H1 (cell line): ENCODE data around the gene NEUROD4. TPM values are rescaled to one million over a fixed set of nuclear protein-coding genes. Genes with fewer than 3 reads are reported as not detected.

ENCODE experiments used
- CTCF ChIA-PET: fragments of 300-600 bp; sonication (Branson Sonifier 250); formaldehyde crosslinking; loops from one replicate; lab custom pipeline; 2021; ENCODE audit not compliant: partially characterized antibody; lab: Charles Lee
- POLR2A ChIA-PET: fragments of 300-600 bp; sonication (Branson Sonifier 250); formaldehyde crosslinking; loops from one replicate; lab custom pipeline; 2021; ENCODE audit warnings: inconsistent platforms; ENCODE audit not compliant: partially characterized antibody; lab: Charles Lee
- DNase-seq, 2 experiments: peaks; one replicate each; pipeline versions ENCODE4 v3.0.0 to v3.0.0-alpha.2; 2010 to 2022; ENCODE audit warnings: low spot score in 2 of 2, low read depth in 1 of 2, mixed read lengths in 1 of 2
- FAIRE-seq: peaks from 2 replicates; lab custom pipeline; 2011; peaks lifted over from hg19 to GRCh38; lab: Jason Lieb, UNC
- H2AFZ ChIP-seq: 2 replicates; pipeline ENCODE4 v1.8.1; 2012; ENCODE audit warnings: low read length, inconsistent platforms
- H2AK5ac ChIP-seq: 2 replicates; pipeline ENCODE4 v1.6.1; 2013; ENCODE audit warnings: low read depth, low read length
- H2BK120ac ChIP-seq: replicated peaks from 2 replicates; pipeline ENCODE3; 2013; ENCODE audit warnings: low read depth, low read length, inconsistent platforms
- H2BK12ac ChIP-seq: 2 replicates; pipeline ENCODE4 v1.6.1; 2013; ENCODE audit warnings: low read depth, low read length
- H2BK15ac ChIP-seq: 2 replicates; pipeline ENCODE4 v1.6.1; 2013; ENCODE audit warnings: low read length
- H2BK20ac ChIP-seq: 2 replicates; pipeline ENCODE4 v1.6.1; 2013; ENCODE audit warnings: low read length
- H2BK5ac ChIP-seq: 2 replicates; pipeline ENCODE4 v1.6.1; 2013; ENCODE audit warnings: low read depth, low read length
- H3K14ac ChIP-seq: 2 replicates; pipeline ENCODE4 v1.6.1; 2013; ENCODE audit warnings: inconsistent platforms; ENCODE audit not compliant: insufficient read length
- H3K18ac ChIP-seq: 2 replicates; pipeline ENCODE4 v1.6.1; 2013; ENCODE audit warnings: low read length; ENCODE audit errors: extremely low read depth
- H3K23ac ChIP-seq: 2 replicates; pipeline ENCODE4 v1.6.1; 2013; ENCODE audit warnings: inconsistent platforms; ENCODE audit not compliant: insufficient read length
- H3K23me2 ChIP-seq: 2 replicates; pipeline ENCODE4 v1.6.1; 2013; ENCODE audit warnings: low read depth, low read length
- H3K27ac ChIP-seq: 2 replicates; pipeline ENCODE4 v1.6.1; 2011; ENCODE audit warnings: low read depth, low read length, inconsistent platforms
- H3K27me3 ChIP-seq, 4 experiments: replicated peaks in 1 of 4; 1 replicate in 1 of 4; 2 replicates in 3 of 4; pipeline versions ENCODE4 v1.6.1 to v1.8.1; 2011 to 2013; ENCODE audit warnings: low read length in 3 of 4, mild to moderate bottlenecking in 3 of 4, inconsistent platforms in 2 of 4, mixed read lengths in 2 of 4, moderate library complexity in 1 of 4; ENCODE audit not compliant: control insufficient read depth in 3 of 4, insufficient read depth in 3 of 4; ENCODE audit errors: extremely low read depth in 1 of 4
- H3K36me3 ChIP-seq, 4 experiments: 2 replicates each; pipeline versions ENCODE4 v1.6.1 to v1.8.1; 2011 to 2013; ENCODE audit warnings: mild to moderate bottlenecking in 4 of 4, low read length in 3 of 4, moderate library complexity in 2 of 4, control low read depth in 1 of 4, inconsistent platforms in 1 of 4; ENCODE audit not compliant: insufficient read depth in 4 of 4, control insufficient read depth in 2 of 4
- H3K4ac ChIP-seq: replicated peaks from 2 replicates; pipeline ENCODE3; 2013; ENCODE audit warnings: low read length, low read depth, mixed read lengths, inconsistent platforms; ENCODE audit not compliant: insufficient read length
- H3K4me1 ChIP-seq, 4 experiments: replicated peaks in 1 of 4; 1 replicate in 1 of 4; 2 replicates in 3 of 4; pipeline versions ENCODE4 v1.6.1 to v1.8.1; 2011 to 2013; ENCODE audit warnings: low read length in 3 of 4, inconsistent platforms in 2 of 4, mixed read lengths in 1 of 4; ENCODE audit not compliant: insufficient read depth in 4 of 4, control insufficient read depth in 3 of 4
- H3K4me2 ChIP-seq, 2 experiments: 2 replicates each; pipeline versions ENCODE4 v1.6.1 to v1.8.1; 2011 to 2013; ENCODE audit warnings: low read depth in 2 of 2, low read length in 2 of 2, control low read depth in 1 of 2, inconsistent platforms in 1 of 2, mild to moderate bottlenecking in 1 of 2; ENCODE audit not compliant: insufficient read depth in 1 of 2
- H3K4me3 ChIP-seq, 4 experiments: fragments of 200-600, 300-600 bp in 1 of 4; sonication (generic), shearing (Covaris generic), sonication (Bioruptor Twin) in 1 of 4; 2 replicates each; pipeline versions ENCODE4 v1.5.1 to v1.8.1; 2011 to 2016; ENCODE audit warnings: low read length in 4 of 4, low read depth in 3 of 4, control low read depth in 2 of 4, inconsistent platforms in 2 of 4, mild to moderate bottlenecking in 2 of 4, mixed read lengths in 1 of 4, moderate library complexity in 1 of 4; ENCODE audit not compliant: insufficient read depth in 2 of 4; ENCODE audit errors: extremely low read depth in 1 of 4
- H3K56ac ChIP-seq: replicated peaks from 2 replicates; pipeline ENCODE3; 2013; ENCODE audit warnings: low read depth, mild to moderate bottlenecking, mixed read lengths, low read length, inconsistent platforms; ENCODE audit not compliant: insufficient read length
- H3K79me1 ChIP-seq: 2 replicates; pipeline ENCODE4 v1.6.1; 2013; ENCODE audit warnings: low read depth, low read length, control low read depth
- H3K79me2 ChIP-seq, 2 experiments: 2 replicates each; pipeline versions ENCODE4 v1.6.1 to v1.8.1; 2012 to 2013; ENCODE audit warnings: low read length in 2 of 2, mild to moderate bottlenecking in 2 of 2, inconsistent platforms in 1 of 2; ENCODE audit not compliant: insufficient read depth in 2 of 2, control insufficient read depth in 1 of 2
- H3K9ac ChIP-seq, 4 experiments: replicated peaks in 1 of 4; 1 replicate in 1 of 4; 2 replicates in 3 of 4; pipeline versions ENCODE4 v1.6.1 to v1.8.1; 2011 to 2013; ENCODE audit warnings: low read depth in 3 of 4, low read length in 3 of 4, control low read depth in 2 of 4, mild to moderate bottlenecking in 2 of 4, moderate library complexity in 2 of 4, inconsistent platforms in 1 of 4; ENCODE audit errors: extremely low read depth in 1 of 4
- H3K9me3 ChIP-seq, 2 experiments: 2 replicates each; pipeline versions ENCODE4 v1.6.1 to v1.8.1; 2012 to 2013; ENCODE audit warnings: mild to moderate bottlenecking in 2 of 2, moderate library complexity in 2 of 2, control low read depth in 1 of 2, inconsistent platforms in 1 of 2, low read depth in 1 of 2, low read length in 1 of 2, mixed read lengths in 1 of 2; ENCODE audit not compliant: insufficient read depth in 2 of 2
- H4K20me1 ChIP-seq, 2 experiments: replicated peaks in 1 of 2; 2 replicates each; pipeline versions ENCODE3 to v1.8.1; 2011 to 2013; ENCODE audit warnings: inconsistent platforms in 2 of 2, low read length in 2 of 2, mild to moderate bottlenecking in 1 of 2; ENCODE audit not compliant: insufficient read depth in 2 of 2, control insufficient read depth in 1 of 2
- H4K5ac ChIP-seq: 2 replicates; pipeline ENCODE4 v1.6.1; 2013; ENCODE audit warnings: low read length, low read depth, mixed read lengths, inconsistent platforms; ENCODE audit not compliant: insufficient read length
- H4K8ac ChIP-seq: 2 replicates; pipeline ENCODE4 v1.8.0; 2013; ENCODE audit warnings: mild to moderate bottlenecking, moderate library complexity, low read length, inconsistent platforms; ENCODE audit not compliant: insufficient read depth; ENCODE audit errors: extremely low read depth
- H4K91ac ChIP-seq: replicated peaks from 2 replicates; pipeline ENCODE3; 2013; ENCODE audit warnings: low read length, mixed read lengths, inconsistent platforms; ENCODE audit not compliant: insufficient read length
- ASH2L ChIP-seq: fragments of 200-600, 300-600 bp; sonication (generic); IDR thresholded peaks from one replicate; pipeline ENCODE4 v1.7.1; 2017; ENCODE audit warnings: low read length
- BACH1 ChIP-seq: IDR thresholded peaks from 2 replicates; pipeline ENCODE4 v1.6.1; 2012; ENCODE audit warnings: low read length, improper control_type of control experiment
- CBX8 ChIP-seq: fragments of 300-800, 300-1000 bp; sonication (generic); IDR thresholded peaks from 2 replicates; pipeline ENCODE4 v1.7.1; 2016; ENCODE audit warnings: low read depth, low read length, borderline replicate concordance
- CREB1 ChIP-seq: IDR thresholded peaks from 2 replicates; pipeline ENCODE4 v1.6.1; 2012; ENCODE audit warnings: inconsistent platforms
- EGR1 ChIP-seq: IDR thresholded peaks from 2 replicates; pipeline ENCODE4 v1.6.1; 2011; ENCODE audit warnings: low read depth, low read length, borderline replicate concordance
- KDM4A ChIP-seq: IDR thresholded peaks from one replicate; pipeline ENCODE4 v1.7.1; 2012; ENCODE audit warnings: low read depth, mild to moderate bottlenecking, moderate library complexity, low read length, inconsistent platforms; ENCODE audit not compliant: severe bottlenecking
- MAFK ChIP-seq: IDR thresholded peaks from 2 replicates; pipeline ENCODE4 v1.6.1; 2012; ENCODE audit warnings: low read depth, mild to moderate bottlenecking, improper control_type of control experiment, low read length
- NANOG ChIP-seq: IDR thresholded peaks from 2 replicates; pipeline ENCODE4 v1.6.1; 2011; ENCODE audit warnings: low read length, low read depth, mild to moderate bottlenecking, inconsistent platforms; ENCODE audit not compliant: insufficient read depth, poor library complexity, severe bottlenecking
- PHF8 ChIP-seq: fragments of 200-600 bp; sonication (generic); conservative IDR thresholded peaks from 2 replicates; pipeline ENCODE4 v1.7.1; 2012; ENCODE audit warnings: low read depth, mild to moderate bottlenecking, inconsistent platforms, low read length, moderate library complexity
- SIX5 ChIP-seq: IDR thresholded peaks from 2 replicates; pipeline ENCODE4 v1.6.1; 2011; ENCODE audit warnings: mild to moderate bottlenecking, low read depth, low read length
- SP2 ChIP-seq: IDR thresholded peaks from 2 replicates; pipeline ENCODE4 v1.6.1; 2012; ENCODE audit warnings: mild to moderate bottlenecking, low read length, inconsistent platforms
- WGBS, 2 experiments: shearing (Covaris generic) in 1 of 2; methylation state at CpG; one replicate each; pipeline versions ENCODE4 v1.1.6 to v1.1.7; 2013 to 2015; ENCODE audit warnings: low lambda C conversion rate in 2 of 2, mixed read lengths in 2 of 2, inconsistent platforms in 1 of 2, low coverage in 1 of 2, missing lambda C conversion rate in 1 of 2; ENCODE audit not compliant: insufficient replicate concordance in 2 of 2, insufficient coverage in 1 of 2, insufficient read length in 1 of 2; ENCODE audit errors: extremely low coverage in 1 of 2, missing lambda C conversion rate in 1 of 2; 5-methylcytosine and 5-hydroxymethylcytosine counted together
- polyA plus RNA-seq, 7 experiments: library from polyadenylated mRNA; depleted of rRNA in 3 of 7; stranded (reverse) in 5 of 7; unstranded in 2 of 7; fragments of >200 nt in 5 of 7; fragments of 200-250 nt in 2 of 7; gene quantifications; 1 replicate in 5 of 7; 2 replicates in 1 of 7; 4 replicates in 1 of 7; pipeline versions ENCODE4 v1.2.1 to v1.2.3, GENCODE V29; 2011 to 2013; ENCODE audit warnings: missing spikeins in 2 of 7, mixed read lengths in 2 of 7
- total RNA-seq: library from RNA; stranded (reverse); fragmentation: NEBNext Ultra II Directional; extraction: Animal tissue kit (Norgen Biotek cat#: 25700); gene quantifications from 2 replicates; pipeline ENCODE4 v1.2.1, GENCODE V29; 2021
- TF ChIP-seq, protein P1 (sequence below): IDR thresholded peaks from 2 replicates; pipeline ENCODE4 v1.6.1; 2012; ENCODE audit warnings: low read length, inconsistent platforms

NEUROD4 gene
- total and polyA plus RNA-seq, 2 of the 8 experiments (the other 6 are each of a cell fraction or from before 2014, with no cell fraction given), result not detected

- H2BK120ac ChIP-seq, result no peak within 1 kb of the TSS
- CTCF ChIA-PET, result interaction anchor here (1.0 to 6.1 kb wide), 9 partner anchors 8 to 405 kb away, joined by 3 to 40 read pairs (median 4); no protein-coding TSS in a partner anchor
- POLR2A ChIA-PET, result interaction anchor here (1.9 kb wide), 1 partner anchor 12 kb away, joined by 6 read pairs; no protein-coding TSS in a partner anchor
- H3K79me1 ChIP-seq, result no peaks in the 10 kb centered on the region
- no peaks in the 10 kb centered on the region for H3K36me3 ChIP-seq
- H2AK5ac ChIP-seq, result no peak within 1 kb of the TSS
- no peaks in the 10 kb centered on the region for H4K20me1 ChIP-seq
- no peak within 1 kb of the TSS for H2BK5ac ChIP-seq
- DNase-seq, result no peak
- H3K14ac ChIP-seq, result no peak within 1 kb of the TSS
- H3K79me2 ChIP-seq, result no peaks in the 10 kb centered on the region
- no peak within 1 kb of the TSS for H3K18ac ChIP-seq
- no peak within 1 kb of the TSS for H3K9ac ChIP-seq
- H3K4ac ChIP-seq, result no peak within 1 kb of the TSS
- no peak within 1 kb of the TSS for H4K8ac ChIP-seq
- no peak within 1 kb of the TSS for H3K27ac ChIP-seq
- H3K27me3 ChIP-seq, result no peaks in the 10 kb centered on the region
- no peak within 1 kb of the TSS for H4K5ac ChIP-seq
- no peak within 1 kb of the TSS for H2BK15ac ChIP-seq
- FAIRE-seq, result no peak
- H2BK20ac ChIP-seq, result no peak within 1 kb of the TSS
- no peaks in the 10 kb centered on the region for H3K4me1 ChIP-seq
- no peak within 1 kb of the TSS for H4K91ac ChIP-seq
- no peak within 1 kb of the TSS for H3K23ac ChIP-seq
- H2BK12ac ChIP-seq, result no peak within 1 kb of the TSS
- WGBS, 2 experiments, result 90% methylated on average over 12 of the region's 12 CpGs; no CpG with 5 or more reads in 1 of the 2 experiments
- no peaks in the 10 kb centered on the region for H3K9me3 ChIP-seq
- H3K4me3 ChIP-seq, result no peak within 1 kb of the TSS
- no peak within 1 kb of the TSS for H2AFZ ChIP-seq
- no peaks in the 10 kb centered on the region; the same call in 1 of the 2 replicates for H3K23me2 ChIP-seq
- no peak within 1 kb of the TSS for H3K4me2 ChIP-seq
- no peak within 1 kb of the TSS for H3K56ac ChIP-seq
- TF ChIP-seq MAFK, result no peak
- TF ChIP-seq NANOG, result no peak
- no peak for TF ChIP-seq ASH2L
- TF ChIP-seq EGR1, result no peak
- TF ChIP-seq SIX5, result no peak
- TF ChIP-seq, protein P1, sequence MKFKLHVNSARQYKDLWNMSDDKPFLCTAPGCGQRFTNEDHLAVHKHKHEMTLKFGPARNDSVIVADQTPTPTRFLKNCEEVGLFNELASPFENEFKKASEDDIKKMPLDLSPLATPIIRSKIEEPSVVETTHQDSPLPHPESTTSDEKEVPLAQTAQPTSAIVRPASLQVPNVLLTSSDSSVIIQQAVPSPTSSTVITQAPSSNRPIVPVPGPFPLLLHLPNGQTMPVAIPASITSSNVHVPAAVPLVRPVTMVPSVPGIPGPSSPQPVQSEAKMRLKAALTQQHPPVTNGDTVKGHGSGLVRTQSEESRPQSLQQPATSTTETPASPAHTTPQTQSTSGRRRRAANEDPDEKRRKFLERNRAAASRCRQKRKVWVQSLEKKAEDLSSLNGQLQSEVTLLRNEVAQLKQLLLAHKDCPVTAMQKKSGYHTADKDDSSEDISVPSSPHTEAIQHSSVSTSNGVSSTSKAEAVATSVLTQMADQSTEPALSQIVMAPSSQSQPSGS, result no peak
- no peak for TF ChIP-seq KDM4A
- TF ChIP-seq CREB1, result no peak
- TF ChIP-seq CBX8, result no peak
- no peak for TF ChIP-seq PHF8
- TF ChIP-seq SP2, result no peak
- no peak for TF ChIP-seq BACH1
These were observed 35.0 kb upstream of the NEUROD4 start, which contains the start of gene TESPA1 for GRCh38 chr12:54984658-54985376. Gene TESPA1 (minus strand): TSS chr12:54984762. CDS start chr12:54974562, 10,200 bp downstream.
